SHP77 (cell line): ENCODE results near the gene NAA80.
A peak's percentile ranks its signal among the peaks of the same experiment; 100 is the strongest.
"Not testable (repeated sequence)": the region's sequence is repeated elsewhere in the genome, so short reads cannot be mapped to it uniquely, and the experiment has no call there.

Experiments used
- DNase-seq, 2 experiments: peaks; one replicate each; lab custom pipeline; 2025; lab: John Stamatoyannopoulos, UW

The NAA80 gene

GRCh38 chr3:50270422-50271224 is 28.6 kb downstream of the NAA80 start:
- DNase-seq = no peak

- no peak for DNase-seq
Measured at GRCh38 chr3:50269977-50270413, 29.2 kb downstream of the NAA80 start.

- no peak for DNase-seq
Measured at GRCh38 chr3:50269460-50269859, 29.7 kb downstream of the NAA80 start.

- no peak for DNase-seq
Measured at GRCh38 chr3:50268703-50269451, 30.3 kb downstream of the NAA80 start, which contains the start of gene SEMA3B. TSS of gene SEMA3B (plus strand) at chr3:50269147. CDS start at chr3:50269241, 94 bp downstream.

- DNase-seq = no peak
Measured at GRCh38 chr3:50268276-50268675, 30.9 kb downstream of the NAA80 start.

GRCh38 chr3:50267280-50267913 is 31.8 kb downstream of the NAA80 start:
- DNase-seq = no peak

- no peak for DNase-seq
Measured at GRCh38 chr3:50266836-50267235, 32.4 kb downstream of the NAA80 start.

GRCh38 chr3:50266017-50266416 is 33.2 kb downstream of the NAA80 start:
- DNase-seq = no peak

GRCh38 chr3:50265571-50265970 is 33.6 kb downstream of the NAA80 start:
- no peak for DNase-seq

- DNase-seq = no peak
Measured at GRCh38 chr3:50264964-50265485, 34.2 kb downstream of the NAA80 start.

GRCh38 chr3:50264383-50264963 is 34.7 kb downstream of the NAA80 start:
- DNase-seq = no peak

GRCh38 chr3:50263478-50264382 is 35.5 kb downstream of the NAA80 start:
- no peak for DNase-seq

- DNase-seq = no peak
Measured at GRCh38 chr3:50262778-50263177, 36.4 kb downstream of the NAA80 start.

- not testable (repeated sequence) for DNase-seq
Measured at GRCh38 chr3:50262200-50262599, 37.0 kb downstream of the NAA80 start.

GRCh38 chr3:50261505-50261904 is 37.7 kb downstream of the NAA80 start:
- DNase-seq = no peak

- DNase-seq = no peak
Measured at GRCh38 chr3:50260942-50261441, 38.2 kb downstream of the NAA80 start.

GRCh38 chr3:50260027-50260941 is 38.9 kb downstream of the NAA80 start:
- peak; percentile 72 to 85 for DNase-seq

GRCh38 chr3:50259432-50260026 is 39.7 kb downstream of the NAA80 start:
- no peak for DNase-seq

GRCh38 chr3:50258979-50259378 is 40.2 kb downstream of the NAA80 start:
- no peak for DNase-seq
